NCI-H2196 (cell line): ENCODE results near the gene CHAC1.
"Not testable (repeated sequence)": the region's sequence is repeated elsewhere in the genome, so short reads cannot be mapped to it uniquely, and the experiment has no call there.

ENCODE experiments used
- DNase-seq: peaks from one replicate; lab custom pipeline; 2025; ENCODE audit not compliant: unreplicated experiment; lab: John Stamatoyannopoulos, UW

CHAC1 gene

DNA sequence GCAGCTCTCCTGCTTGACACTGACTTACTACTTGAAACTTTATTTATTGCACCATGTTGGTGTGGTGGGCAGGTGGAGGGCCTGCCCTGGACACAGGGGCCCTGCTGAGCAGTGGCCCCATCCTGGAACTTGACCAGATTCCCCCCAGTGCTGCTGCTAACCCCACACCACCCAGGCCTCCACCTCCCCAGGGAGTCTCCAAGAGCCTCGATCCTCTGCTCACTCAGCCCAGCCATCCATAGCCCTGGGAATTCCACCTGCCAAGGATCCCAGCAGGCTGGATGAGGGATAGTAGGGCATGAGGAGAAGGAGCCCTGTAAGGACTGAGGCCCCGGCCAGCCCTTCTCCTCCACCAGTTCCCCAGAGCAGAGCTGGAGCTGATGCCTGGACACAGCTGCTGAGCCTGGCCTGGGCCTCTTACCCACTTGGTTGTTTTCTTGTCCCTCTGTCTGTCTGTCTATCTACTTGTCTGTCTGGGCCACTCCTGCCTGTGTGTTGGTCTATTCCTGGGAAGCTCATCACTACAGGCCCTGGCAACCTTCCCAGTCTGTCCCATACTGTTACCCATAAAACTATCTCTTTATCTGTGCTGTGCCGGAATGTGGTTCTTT, 2.8 kb downstream of the CHAC1 start:
- DNase-seq = no peak

DNA sequence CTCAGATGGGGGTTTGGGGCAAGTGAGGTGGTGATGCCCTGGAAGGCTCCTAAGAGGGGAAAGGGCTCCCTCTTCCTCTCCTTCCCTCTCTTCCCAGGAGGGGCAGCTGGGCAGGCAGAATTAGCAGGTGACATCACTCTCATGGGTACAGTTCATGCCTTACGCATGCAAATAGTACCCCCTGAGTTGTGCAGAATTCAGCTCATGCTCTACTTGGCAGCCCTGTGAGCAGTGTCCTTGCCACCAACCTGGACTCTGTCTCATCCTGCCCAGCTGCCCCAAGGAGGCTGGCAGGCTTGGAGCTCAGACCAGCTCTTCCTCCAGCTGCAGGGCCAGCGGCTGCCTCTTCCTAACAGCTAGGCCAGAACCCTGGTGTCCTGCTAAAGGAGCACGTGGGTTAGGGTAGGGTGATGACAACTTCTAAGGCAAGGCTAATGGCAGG, 3.3 kb downstream of the CHAC1 start:
- DNase-seq = no peak

DNA sequence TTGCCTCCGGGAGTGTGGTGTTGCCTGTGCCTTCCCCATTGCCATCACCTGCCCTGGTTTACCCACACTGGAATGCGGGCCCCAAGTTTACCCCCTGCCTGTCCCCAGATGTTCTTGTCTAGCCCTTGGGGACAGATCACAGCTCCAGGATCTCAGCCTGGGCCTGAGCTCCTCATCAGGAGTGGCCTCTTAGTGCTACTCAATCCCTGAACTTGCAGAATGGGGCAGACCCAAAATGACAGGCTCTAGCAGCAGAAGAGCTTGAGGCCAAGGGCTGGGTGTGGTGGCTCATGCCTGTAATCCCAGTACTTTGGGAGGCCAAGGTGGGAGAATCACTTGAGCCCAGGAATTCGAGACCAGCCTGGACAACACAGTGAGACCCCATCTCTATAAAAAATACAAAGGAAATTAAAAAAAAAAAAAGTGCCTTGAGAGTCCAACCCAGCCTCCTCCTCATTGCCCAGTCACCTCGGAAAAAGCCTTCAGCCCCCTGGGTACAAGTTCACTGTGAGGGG, 3.8 kb downstream of the CHAC1 start:
- DNase-seq = no peak

DNA sequence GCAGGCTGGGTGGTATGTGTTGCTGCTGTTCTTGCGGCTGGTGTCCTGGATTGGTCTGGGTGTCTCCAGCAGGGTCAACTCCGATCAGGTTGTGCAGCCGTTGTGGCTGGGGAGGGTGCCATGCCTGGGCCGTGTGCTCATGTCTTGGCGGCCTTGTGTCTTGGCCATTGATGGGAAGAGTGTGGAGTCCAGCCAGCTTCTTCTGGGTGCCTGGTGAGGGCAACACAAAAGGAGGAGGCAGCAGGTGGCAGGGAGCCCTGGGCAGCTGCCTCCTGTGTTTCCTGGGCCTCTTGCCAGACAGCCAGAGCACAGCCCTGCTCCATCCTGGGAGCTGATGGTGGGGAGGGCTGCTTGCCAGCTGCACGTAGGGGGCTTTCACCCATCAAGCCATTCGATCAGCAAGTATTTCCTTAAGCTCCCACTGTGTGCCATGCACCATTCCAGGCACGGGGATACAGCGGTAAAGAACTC, 4.3 kb downstream of the CHAC1 start:
- peak; percentile 76 for DNase-seq

GRCh38 chr15:40958146-40958545, 4.9 kb downstream of the CHAC1 start:
- no peak for DNase-seq

GRCh38 chr15:40958723-40959122, 5.5 kb downstream of the CHAC1 start:
- DNase-seq = no peak

- no peak for DNase-seq
Measured at GRCh38 chr15:40959331-40960141, 6.3 kb downstream of the CHAC1 start.

DNA sequence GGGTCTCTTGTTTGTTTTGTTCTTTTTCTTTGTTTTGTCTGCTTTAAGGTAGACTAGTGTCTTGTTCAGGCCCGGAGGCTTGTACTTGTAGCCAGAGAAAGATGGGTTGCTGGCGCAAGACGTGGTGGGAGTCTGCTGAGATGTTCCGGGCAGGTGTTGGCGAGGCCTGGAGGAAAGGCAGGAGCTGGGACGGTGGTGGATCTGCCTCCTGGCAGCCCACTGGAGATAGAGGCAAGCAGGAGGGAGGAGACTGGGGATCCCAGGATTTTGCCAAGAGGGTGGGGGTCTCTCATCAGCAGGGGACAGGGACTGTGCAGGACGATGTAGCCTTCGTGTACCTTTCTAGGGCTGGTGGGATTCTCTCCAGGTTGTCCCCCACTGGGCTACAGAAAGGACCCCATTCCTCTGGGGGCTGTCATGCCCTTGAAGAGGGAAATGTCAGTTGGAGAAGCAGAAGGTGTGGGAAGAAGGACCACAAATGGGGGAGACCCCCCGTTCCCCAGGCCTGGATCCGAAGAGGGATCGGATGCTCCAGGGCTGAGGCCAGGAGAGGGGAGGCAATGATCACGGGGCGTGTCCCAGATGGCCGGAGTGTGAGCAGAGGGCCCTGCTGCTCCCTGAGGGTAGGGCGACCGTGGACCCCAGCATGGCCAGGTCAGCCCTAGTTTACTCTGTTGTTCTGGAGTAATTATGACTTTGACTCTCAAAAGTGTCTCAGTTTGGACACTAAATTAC, 7.0 kb downstream of the CHAC1 start:
- no peak for DNase-seq

- no peak for DNase-seq
Measured at GRCh38 chr15:40960925-40961324, 7.7 kb downstream of the CHAC1 start.

DNA sequence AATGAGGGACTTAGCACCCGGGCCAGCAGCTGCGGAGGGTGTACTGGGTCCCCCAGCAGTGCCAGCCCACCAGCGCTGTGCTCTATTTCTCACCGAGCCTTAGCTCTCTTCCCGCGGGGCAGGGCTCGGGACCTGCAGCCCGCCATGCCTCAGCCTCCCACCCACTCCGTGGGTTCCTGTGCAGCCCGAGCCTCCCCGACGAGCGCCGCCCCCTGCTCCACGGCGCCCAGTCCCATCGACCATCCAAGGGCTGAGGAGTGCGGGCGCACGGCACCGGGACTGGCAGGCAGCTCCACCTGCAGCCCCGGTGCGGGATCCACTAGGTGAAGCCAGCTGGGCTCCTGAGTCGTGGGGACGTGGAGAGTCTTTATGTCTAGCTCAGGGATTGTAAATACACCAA, 8.5 kb downstream of the CHAC1 start:
- DNase-seq = not testable (repeated sequence)

GRCh38 chr15:40962317-40962716, 9.0 kb downstream of the CHAC1 start:
- DNase-seq = not testable (repeated sequence)

- no peak for DNase-seq
Measured at GRCh38 chr15:40963201-40963600, 9.9 kb downstream of the CHAC1 start.

DNA sequence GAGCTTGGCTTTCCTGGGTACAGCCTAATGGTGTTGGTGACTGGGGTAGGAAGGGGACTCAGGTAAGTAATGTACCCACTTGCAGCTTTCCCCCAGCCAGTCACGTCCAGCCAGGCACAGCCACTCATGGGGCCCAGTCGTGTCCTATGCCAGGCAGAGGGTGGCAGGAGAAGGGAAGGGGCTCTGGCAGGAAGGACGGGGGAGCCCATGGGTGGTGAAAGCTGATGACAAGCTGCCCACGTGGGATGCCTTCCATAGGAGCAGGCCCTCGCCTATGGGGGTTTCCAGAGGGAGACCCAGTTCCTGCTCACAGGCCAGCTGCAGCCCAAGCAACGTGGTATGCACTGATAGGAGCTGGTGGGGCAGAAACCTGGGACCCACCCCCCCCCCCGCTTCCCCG, 10.7 kb downstream of the CHAC1 start:
- DNase-seq = no peak

DNA sequence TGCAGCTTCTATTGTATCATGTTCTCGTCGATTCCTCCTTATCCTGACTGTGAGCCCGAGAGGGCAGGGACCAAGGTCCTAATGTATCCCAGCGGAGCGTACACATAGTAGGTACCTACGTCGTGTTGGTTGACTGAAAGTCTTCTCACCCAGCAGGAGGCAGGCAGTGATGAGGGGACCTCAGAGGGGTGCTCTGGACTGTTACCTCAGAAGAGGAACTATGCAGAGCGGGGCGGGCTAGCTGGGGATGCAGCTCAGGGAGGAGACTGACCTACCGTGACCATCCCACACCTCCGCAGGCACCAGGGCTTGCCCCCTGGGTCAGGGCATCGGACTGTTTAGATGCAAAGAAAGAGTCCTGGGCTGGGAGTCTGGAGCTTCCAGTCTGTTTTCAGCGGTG, 11.4 kb downstream of the CHAC1 start:
- no peak for DNase-seq

GRCh38 chr15:40968290-40969085, 15.2 kb downstream of the CHAC1 start:
- no peak for DNase-seq

DNA sequence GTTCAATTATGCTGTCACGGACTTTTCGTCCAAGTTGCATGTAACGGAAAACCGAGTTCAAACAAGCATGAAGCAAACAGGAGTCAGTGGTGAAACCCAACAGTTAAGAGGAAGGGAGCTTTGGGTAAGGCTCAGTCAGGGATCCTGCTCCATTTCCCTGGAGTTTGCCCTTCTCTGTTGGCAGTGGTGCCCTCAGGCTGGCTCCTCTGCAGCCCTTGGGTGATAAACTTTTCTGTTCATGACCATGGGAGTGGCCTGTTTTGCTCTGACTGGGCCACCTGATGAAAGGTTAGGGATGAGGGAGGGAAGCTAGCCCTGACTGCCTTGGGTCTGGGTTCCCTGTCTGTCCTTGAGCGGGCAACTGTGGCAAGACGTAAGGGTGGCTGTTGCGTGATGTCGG, 16.1 kb downstream of the CHAC1 start:
- DNase-seq = no peak

DNA sequence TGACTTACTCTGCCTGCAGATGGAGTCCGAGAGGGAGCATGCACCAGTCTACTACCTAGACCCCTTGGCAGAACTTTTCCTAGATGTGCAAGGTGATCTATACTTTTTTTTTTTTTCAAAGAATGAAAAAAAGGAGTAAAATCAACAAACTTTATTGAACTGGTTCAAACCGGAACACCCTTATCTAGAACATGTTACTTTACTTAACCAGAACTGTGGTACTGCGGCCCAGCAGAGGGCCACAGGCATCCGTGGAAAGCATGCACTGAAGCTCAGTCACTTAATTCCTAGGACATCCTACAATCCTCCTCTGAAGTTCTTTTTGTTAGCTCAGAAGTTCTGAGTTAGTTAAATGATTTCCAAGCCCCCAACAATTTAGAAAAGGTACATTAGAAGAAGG, 21.6 kb downstream of the CHAC1 start:
- DNase-seq = no peak

DNA sequence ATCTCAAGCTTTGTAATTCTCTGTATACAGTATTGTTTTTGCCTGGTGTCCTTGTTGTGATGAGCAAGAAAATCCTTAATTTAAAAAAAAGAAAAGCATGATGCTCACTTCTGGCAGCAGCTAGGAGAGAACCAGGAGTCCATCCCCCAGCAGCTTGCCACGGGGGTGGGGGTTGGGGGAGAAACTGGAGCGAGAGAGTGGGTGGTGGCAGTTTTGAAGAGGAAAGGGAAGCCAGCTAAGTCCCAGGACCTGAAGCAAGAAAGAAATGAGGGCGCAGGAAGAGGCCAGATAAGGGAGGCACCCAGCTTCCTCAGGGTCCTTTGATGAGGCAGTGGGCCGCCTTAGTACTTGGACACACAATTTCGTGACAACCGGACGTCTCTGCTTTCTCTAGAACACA, 23.5 kb downstream of the CHAC1 start:
- no peak for DNase-seq

DNA sequence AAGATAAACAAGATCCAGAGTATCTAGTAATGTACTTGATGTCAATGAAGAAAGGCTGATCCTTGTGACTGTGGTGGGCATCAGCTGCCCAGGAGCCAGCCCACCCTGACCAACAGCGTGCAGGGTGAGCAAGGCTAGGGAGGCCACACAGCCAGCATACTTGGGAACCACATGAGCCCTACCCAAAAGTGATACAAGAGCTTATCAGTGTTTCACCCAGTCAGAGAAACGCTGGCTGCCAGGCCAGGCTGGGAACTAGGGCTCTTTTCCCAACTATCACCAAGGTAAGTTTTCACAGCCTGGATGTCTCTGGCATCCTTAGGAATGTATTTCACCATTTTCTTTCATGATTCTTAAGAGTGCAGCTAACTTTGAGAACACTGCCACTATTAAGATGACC, 24.9 kb downstream of the CHAC1 start:
- DNase-seq = no peak

DNA sequence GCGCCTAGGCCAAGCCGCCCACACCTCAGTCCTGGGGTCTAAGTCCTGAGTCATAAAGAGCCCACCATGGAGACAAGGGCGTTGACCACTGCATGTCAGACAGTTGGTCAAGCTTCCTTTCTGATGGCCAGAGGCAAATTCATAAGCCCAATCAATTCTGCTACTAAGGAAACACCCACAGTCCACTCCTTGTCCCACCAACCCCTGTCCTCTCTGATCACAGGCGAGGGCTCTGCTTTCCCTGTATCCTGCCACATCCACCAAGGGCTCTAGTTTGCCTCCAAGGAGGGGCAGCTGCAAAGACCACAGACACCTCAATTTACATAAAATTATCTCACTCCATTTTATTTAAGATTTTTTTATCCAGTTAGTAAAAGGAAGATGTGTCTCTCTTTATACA, 25.3 kb downstream of the CHAC1 start:
- no peak for DNase-seq

- no peak for DNase-seq
Measured at GRCh38 chr15:40981186-40981585, 27.9 kb downstream of the CHAC1 start.
